Loucy (cell line): Measurements from ENCODE around the gene NELFE.
"Not testable (repeated sequence)": the region's sequence is repeated elsewhere in the genome, so short reads cannot be mapped to it uniquely, and the experiment has no call there.

ENCODE experiments used
- CTCF ChIP-seq: fragments of 200-600 bp; sonication (generic); conservative IDR thresholded peaks from 2 replicates; pipeline ENCODE4 v1.5.1; 2014; ENCODE audit warnings: mild to moderate bottlenecking, antibody characterized with exemption, low read length
- EZH2phosphoT487 ChIP-seq: fragments of 200-600 bp; IDR thresholded peaks from 2 replicates; pipeline ENCODE4 v1.6.1; 2018; ENCODE audit warnings: antibody characterized with exemption, mild to moderate bottlenecking, moderate library complexity, borderline replicate concordance

- not testable (repeated sequence) for TF ChIP-seq EZH2phosphoT487, CTCF
These were observed 49.5 kb downstream of the NELFE start for GRCh38 chr6:31909298-31909697.
